Psoas muscle (tissue), 8 donors: ENCODE results near the gene AOPEP. TPM values are rescaled to one million over a fixed set of nuclear protein-coding genes. Genes with fewer than 3 reads are reported as not detected.

Experiments used
- ATAC-seq, 4 donors: fragments of 200-7000 bp; cut with Tn5 transposase; one replicate each; pipeline ENCODE4 v1.9.1; 2020; ENCODE audit warnings: moderate library complexity in 3 of 4, mild to moderate bottlenecking in 2 of 4
- DNase-seq, 2 donors: peaks; one replicate each; pipeline ENCODE4 v3.0.0-alpha.2; 2020
- H3K27ac ChIP-seq: fragments of 200-600 bp; one replicate; pipeline ENCODE4 v1.8.0; 2022
- H3K27me3 ChIP-seq, 3 donors: fragments of 200-600 bp in 1 of 3; one replicate each; pipeline versions ENCODE4 v1.6.1 to v1.8.0; 2013 to 2022; ENCODE audit warnings: low read length in 2 of 3, mild to moderate bottlenecking in 2 of 3, moderate library complexity in 1 of 3; ENCODE audit not compliant: insufficient read depth in 3 of 3
- H3K36me3 ChIP-seq, 2 donors: fragments of 200-600 bp in 1 of 2; one replicate each; pipeline versions ENCODE4 v1.6.1 to v1.8.0; 2013 to 2022; ENCODE audit warnings: low read depth in 1 of 2, mild to moderate bottlenecking in 1 of 2, moderate library complexity in 1 of 2; ENCODE audit not compliant: insufficient read depth in 1 of 2
- H3K4me1 ChIP-seq: fragments of 200-600 bp; one replicate; pipeline ENCODE4 v1.8.0; 2022
- H3K4me3 ChIP-seq: fragments of 200-600 bp; one replicate; pipeline ENCODE4 v1.8.0; 2022; ENCODE audit warnings: mild to moderate bottlenecking
- H3K9me3 ChIP-seq: fragments of 200-600 bp; one replicate; pipeline ENCODE4 v1.8.0; 2022
- WGBS, 3 donors: extraction: QIAGEN DNeasy Blood & Tissue Kit; methylation state at CpG; one replicate each; pipeline versions ENCODE4 v1.1.6 to v1.1.7; 2013; 5-methylcytosine and 5-hydroxymethylcytosine counted together
- intact Hi-C, 2 donors: fragments of 100-400 bp; cut with DNase I; formaldehyde crosslinking; loops; one replicate each; pipeline versions ENCODE4 v1.11.0 to v1.14.2; 2022
- polyA plus RNA-seq, 3 donors: library from polyadenylated mRNA; stranded (reverse); fragments of 200-250 nt; gene quantifications; one replicate each; pipeline ENCODE4 v1.2.3, GENCODE V29; 2013
- total RNA-seq, 4 donors: library from RNA; stranded (reverse); fragmentation: NEBNext Ultra II Directional in 2 of 4; extraction: Animal tissue kit (Norgen Biotek cat#: 25700) in 2 of 4; gene quantifications; one replicate each; pipeline versions ENCODE4 v1.2.1 to v1.2.4, GENCODE V29; 2021 to 2023
- TF ChIP-seq, protein P1 (sequence below): fragments of 200-600 bp; IDR thresholded peaks from one replicate; pipeline ENCODE4 v1.8.0; 2022; ENCODE audit warnings: antibody characterized with exemption
- donor health status: healthy with polysubstance abuse.
- donor health status: DM: no; HTN: no; CAD: no; lungs with moderate emphysema.
- donor health status: Bipolar disorder and iron deficiency.
- donor health status: healthy.
- donor health status: DM: yes; HTN: yes; CAD: no.
- donor health status: DM: no; HTN: no; CAD: no.
- donor health status: DM: no; HTN: no; CAD: no.
- donor health status: DM: yes; HTN: yes; CAD: no.

Gene AOPEP
- total and polyA plus RNA-seq, 7 donors, result 46.4 to 96.9 (median 78.6) TPM

DNA sequence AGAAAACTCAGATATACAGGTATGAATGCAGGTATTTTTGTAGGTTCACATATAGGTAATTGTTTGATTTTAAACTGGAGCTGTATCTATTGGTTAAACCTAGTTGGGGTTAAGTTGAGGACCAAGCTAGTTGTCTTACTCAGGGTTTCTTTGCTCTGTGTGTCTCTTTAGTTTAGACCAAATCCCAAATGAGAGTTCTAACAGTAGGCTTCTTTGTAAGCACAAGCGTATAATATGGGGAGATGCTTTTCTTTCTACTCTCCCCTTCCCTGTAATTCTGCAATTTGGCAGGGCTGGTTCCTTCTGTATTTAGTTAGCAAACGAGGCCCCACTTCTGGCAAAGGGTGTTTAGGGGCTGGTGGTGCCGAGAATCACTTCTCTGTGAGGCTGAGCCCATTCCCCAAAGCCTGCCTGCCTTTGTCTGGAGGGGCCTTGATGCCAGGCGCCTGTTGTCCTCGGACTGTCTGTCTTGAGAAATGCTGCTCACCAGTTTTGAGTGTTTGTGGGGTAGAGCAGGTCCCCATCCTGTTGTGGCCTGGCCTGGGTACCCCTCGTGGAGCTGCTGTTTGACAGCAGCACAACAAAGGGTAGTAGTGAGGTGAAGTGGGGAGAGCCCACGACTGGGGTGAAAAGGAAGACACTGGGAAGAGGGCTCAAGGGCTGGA lies 331.8 kb downstream of the AOPEP start:
- WGBS, 3 donors, result 38 to 43% (median 42%) methylated on average over 7 of the region's 7 CpGs
- ATAC-seq (no peak), DNase-seq (no peak)
- intact Hi-C loops, result no loop called here
- H3K4me1 ChIP-seq, result peaks cover 95% of the 10 kb centered on the region
- H3K9me3 ChIP-seq, result no peaks in the 10 kb centered on the region
- H3K27ac ChIP-seq, result peak overlapping the region; percentile 93
- H3K4me3 ChIP-seq, result peak overlapping the region; percentile 47
- TF ChIP-seq, protein P1, sequence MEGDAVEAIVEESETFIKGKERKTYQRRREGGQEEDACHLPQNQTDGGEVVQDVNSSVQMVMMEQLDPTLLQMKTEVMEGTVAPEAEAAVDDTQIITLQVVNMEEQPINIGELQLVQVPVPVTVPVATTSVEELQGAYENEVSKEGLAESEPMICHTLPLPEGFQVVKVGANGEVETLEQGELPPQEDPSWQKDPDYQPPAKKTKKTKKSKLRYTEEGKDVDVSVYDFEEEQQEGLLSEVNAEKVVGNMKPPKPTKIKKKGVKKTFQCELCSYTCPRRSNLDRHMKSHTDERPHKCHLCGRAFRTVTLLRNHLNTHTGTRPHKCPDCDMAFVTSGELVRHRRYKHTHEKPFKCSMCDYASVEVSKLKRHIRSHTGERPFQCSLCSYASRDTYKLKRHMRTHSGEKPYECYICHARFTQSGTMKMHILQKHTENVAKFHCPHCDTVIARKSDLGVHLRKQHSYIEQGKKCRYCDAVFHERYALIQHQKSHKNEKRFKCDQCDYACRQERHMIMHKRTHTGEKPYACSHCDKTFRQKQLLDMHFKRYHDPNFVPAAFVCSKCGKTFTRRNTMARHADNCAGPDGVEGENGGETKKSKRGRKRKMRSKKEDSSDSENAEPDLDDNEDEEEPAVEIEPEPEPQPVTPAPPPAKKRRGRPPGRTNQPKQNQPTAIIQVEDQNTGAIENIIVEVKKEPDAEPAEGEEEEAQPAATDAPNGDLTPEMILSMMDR, result no peak
- H3K36me3 ChIP-seq, result peaks cover 0 to 30% of the 10 kb centered on the region in 2 donors
- H3K27me3 ChIP-seq, result no peaks in the 10 kb centered on the region

DNA sequence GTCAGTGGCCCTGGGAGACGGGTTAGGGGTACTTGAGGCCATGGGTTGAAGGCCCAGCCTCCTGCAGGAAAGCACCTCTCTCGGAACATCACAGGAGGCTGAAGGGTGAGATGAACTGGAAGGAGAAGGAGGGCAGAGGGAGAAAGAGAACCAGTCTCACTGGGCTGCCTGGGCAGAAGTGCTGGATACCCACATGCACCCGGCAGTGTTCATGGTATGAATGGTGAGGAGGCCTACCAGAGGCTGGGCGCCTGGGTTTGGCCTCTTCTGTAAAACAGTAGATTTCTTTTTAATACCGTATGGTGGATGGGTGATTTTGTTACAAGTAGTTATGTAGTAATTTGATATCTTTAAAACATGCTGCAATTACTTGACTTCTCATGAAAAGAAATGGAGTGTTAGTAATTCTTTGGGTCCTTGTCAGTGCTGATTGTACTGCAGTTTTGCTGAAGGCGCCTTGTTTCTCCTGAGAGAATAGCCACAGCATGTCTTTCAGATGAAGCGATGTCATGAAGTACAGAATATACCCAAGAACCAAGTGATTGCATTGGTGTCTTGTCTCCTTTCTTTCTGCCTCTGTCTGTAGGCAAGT lies 332.4 kb downstream of the AOPEP start:
- intact Hi-C loops, result no loop called here
- DNase-seq (no peak), ATAC-seq (no peak)
- peaks cover 0 to 33% of the 10 kb centered on the region in 2 donors for H3K36me3 ChIP-seq
- TF ChIP-seq, protein P1, result no peak
- 52 to 55% (median 53%) methylated on average over 7 of the region's 7 CpGs for WGBS, 3 donors
- peak overlapping the region; percentile 93 for H3K27ac ChIP-seq
- peaks cover 100% of the 10 kb centered on the region for H3K4me1 ChIP-seq
- no peaks in the 10 kb centered on the region for H3K9me3 ChIP-seq
- H3K4me3 ChIP-seq, result peak overlapping the region; percentile 47
- H3K27me3 ChIP-seq, result no peaks in the 10 kb centered on the region

- Histone ChIP-seq H3K4me3 (no peak overlapping the region), H3K36me3 (peaks cover 0 to 41% of the 10 kb centered on the region in 2 donors), H3K9me3 (no peaks in the 10 kb centered on the region), H3K4me1 (peaks cover 100% of the 10 kb centered on the region), H3K27ac (peak overlapping the region; percentile 93), H3K27me3 (no peaks in the 10 kb centered on the region)
- DNase-seq (no peak), ATAC-seq (no peak)
- intact Hi-C loops, result no loop called here
- 37 to 45% (median 43%) methylated on average over 5 of the region's 5 CpGs for WGBS, 3 donors
- TF ChIP-seq, protein P1, result no peak
Measured at GRCh38 chr9:95060234-95060633, 333.7 kb downstream of the AOPEP start.

DNA sequence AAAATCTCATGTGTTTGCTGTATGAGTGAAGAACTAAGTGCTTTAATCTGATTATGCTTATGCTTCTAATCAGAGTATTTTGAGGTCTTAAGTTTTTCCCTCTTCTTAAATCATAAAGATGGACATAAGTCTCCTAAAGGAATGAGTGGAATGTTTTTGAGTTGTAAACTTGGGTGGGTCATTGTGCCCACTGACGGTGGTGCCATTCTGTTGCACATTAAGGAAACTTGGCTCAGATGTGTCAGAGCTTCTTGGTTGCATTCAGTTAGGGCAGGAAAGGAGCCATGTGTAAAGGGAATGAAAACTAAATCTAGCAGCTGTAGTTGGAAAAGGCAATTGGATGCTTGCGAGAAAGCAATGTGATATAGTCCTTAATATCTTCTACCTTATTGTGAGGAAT lies 334.4 kb downstream of the AOPEP start:
- 20 to 39% (median 25%) methylated on average over 2 of the region's 2 CpGs for WGBS, 3 donors

More for the DNA sequence above, 334.4 kb downstream of the AOPEP start:
- TF ChIP-seq, protein P1, result no peak
- Histone ChIP-seq H3K27ac (peak overlapping the region; percentile 93), H3K36me3 (peaks cover 0 to 41% of the 10 kb centered on the region in 2 donors), H3K4me1 (peaks cover 100% of the 10 kb centered on the region), H3K27me3 (no peaks in the 10 kb centered on the region), H3K9me3 (no peaks in the 10 kb centered on the region), H3K4me3 (no peak overlapping the region)
- no peak for DNase-seq
- no peak for ATAC-seq
- intact Hi-C loops, result no loop called here
